ENCODE results near the gene TRPV6. TPM values are rescaled to one million over a fixed set of nuclear protein-coding genes. Genes with fewer than 3 reads are reported as not detected.

The TRPV6 gene
- not detected for total RNA-seq

GRCh38 chr7:142885311-142886230 is at the start of gene TRPV6:
Gene TRPV6, minus strand, starts transcription at chr7:142885745.
- CTCF ChIA-PET, result no interaction called here
- no peaks in the 10 kb centered on the region for H3K27me3 Mint-ChIP-seq
- intact Hi-C loops (cut with micrococcal nuclease), result no loop called here

GRCh38 chr7:142934056-142934455 is 48.5 kb upstream of the TRPV6 start:
- H3K4me1 Mint-ChIP-seq (ENCODE audit: low read depth), result no peaks in the 10 kb centered on the region
- no peaks in the 10 kb centered on the region for H3K36me3 Mint-ChIP-seq (ENCODE audit: low read depth)
- no peak overlapping the region for H3K4me3 Mint-ChIP-seq
- no peak for TF ChIP-seq CTCF (IDR thresholded peaks at IDR 0.05)
- POLR2A ChIA-PET, result interaction anchor here (0.6 kb wide), 1 partner anchor 21 kb away, joined by 3 read pairs; no protein-coding TSS in a partner anchor
- intact Hi-C loops (cut with micrococcal nuclease), result no loop called here
- no peaks in the 10 kb centered on the region for H3K27me3 Mint-ChIP-seq
- no peaks in the 10 kb centered on the region for H3K9me3 Mint-ChIP-seq
- ATAC-seq (no peak), DNase-seq (no peak)
- CTCF ChIA-PET, result interaction anchor here (1.2 kb wide), 1 partner anchor 12 kb away, joined by 3 read pairs; no protein-coding TSS in a partner anchor
- H3K27ac Mint-ChIP-seq, result no peak overlapping the region

More at GRCh38 chr7:142885311-142886230, at the start of gene TRPV6:
- POLR2A ChIA-PET, result no interaction called here
- Mint-ChIP-seq H3K4me3 (no peak within 1 kb of the TSS), H3K4me1 (ENCODE audit: low read depth) (no peaks in the 10 kb centered on the region), H3K27ac (no peak within 1 kb of the TSS), H3K36me3 (ENCODE audit: low read depth) (no peaks in the 10 kb centered on the region), H3K9me3 (no peaks in the 10 kb centered on the region)
- ATAC-seq, result no peak
- TF ChIP-seq CTCF (IDR thresholded peaks at IDR 0.05), result no peak
- no peak for DNase-seq

GRCh38 chr7:142933624-142934023 is 48.1 kb upstream of the TRPV6 start, which contains the start of gene TRPV5:
Gene TRPV5, minus strand, starts transcription at chr7:142933746. Its CDS starts 287 bp downstream, at chr7:142933459.
- ChIA-PET CTCF (interaction anchor here (1.2 kb wide), 1 partner anchor 12 kb away, joined by 3 read pairs; no protein-coding TSS in a partner anchor), POLR2A (interaction anchor here (0.6 kb wide), 2 partner anchors 22 to 869 kb away, joined by 3 read pairs; no protein-coding TSS in a partner anchor)
- no peaks in the 10 kb centered on the region for H3K36me3 Mint-ChIP-seq (ENCODE audit: low read depth)
- H3K4me1 Mint-ChIP-seq (ENCODE audit: low read depth), result no peaks in the 10 kb centered on the region
- TF ChIP-seq CTCF (IDR thresholded peaks at IDR 0.05), result no peak
- H3K9me3 Mint-ChIP-seq, result no peaks in the 10 kb centered on the region
- H3K4me3 Mint-ChIP-seq, result no peak within 1 kb of the TSS
- no peak within 1 kb of the TSS for H3K27ac Mint-ChIP-seq
- ATAC-seq (no peak), DNase-seq (no peak)
- intact Hi-C loops (cut with micrococcal nuclease), result no loop called here
- H3K27me3 Mint-ChIP-seq, result no peaks in the 10 kb centered on the region

- ChIA-PET CTCF (interaction anchor here (1.2 kb wide), 1 partner anchor 13 kb away, joined by 3 read pairs; no protein-coding TSS in a partner anchor), POLR2A (interaction anchor here (0.6 kb wide), 1 partner anchor 869 kb away, joined by 3 read pairs; no protein-coding TSS in a partner anchor)
- Mint-ChIP-seq H3K27ac (no peak overlapping the region), H3K9me3 (no peaks in the 10 kb centered on the region), H3K36me3 (ENCODE audit: low read depth) (no peaks in the 10 kb centered on the region), H3K27me3 (no peaks in the 10 kb centered on the region), H3K4me1 (ENCODE audit: low read depth) (no peaks in the 10 kb centered on the region), H3K4me3 (no peak overlapping the region)
- intact Hi-C loops (cut with micrococcal nuclease), result no loop called here
- ATAC-seq, result no peak
- DNase-seq, result no peak
- TF ChIP-seq CTCF (IDR thresholded peaks at IDR 0.05), result no peak
These were observed 47.5 kb upstream of the TRPV6 start for GRCh38 chr7:142933092-142933475.
